Trophoblast cell (in vitro differentiated cells and primary cell): Measurements from ENCODE around the gene CBFA2T3.
"Not testable (repeated sequence)": the region's sequence is repeated elsewhere in the genome, so short reads cannot be mapped to it uniquely, and the experiment has no call there.

ENCODE experiments used
- DNase-seq, 2 donors: peaks; one replicate each; pipeline ENCODE4 v3.0.0-alpha.2; 2016
- H2AFZ ChIP-seq: 2 replicates; pipeline ENCODE4 v1.6.1; 2013; ENCODE audit warnings: low read length, moderate library complexity, mild to moderate bottlenecking; ENCODE audit not compliant: insufficient read depth, poor library complexity
- H2AK5ac ChIP-seq: 2 replicates; pipeline ENCODE4 v1.6.1; 2013; ENCODE audit warnings: mild to moderate bottlenecking, low read length
- H2BK120ac ChIP-seq: 2 replicates; pipeline ENCODE4 v1.6.1; 2013; ENCODE audit warnings: low read length, mild to moderate bottlenecking, moderate library complexity; ENCODE audit not compliant: insufficient read depth, poor library complexity
- H2BK12ac ChIP-seq: 2 replicates; pipeline ENCODE4 v1.6.1; 2013; ENCODE audit warnings: mild to moderate bottlenecking, low read length, moderate library complexity
- H2BK5ac ChIP-seq: 2 replicates; pipeline ENCODE4 v1.6.1; 2013; ENCODE audit warnings: low read length, low read depth, moderate library complexity, mild to moderate bottlenecking; ENCODE audit not compliant: poor library complexity
- H3K14ac ChIP-seq: 2 replicates; pipeline ENCODE4 v1.6.1; 2013; ENCODE audit warnings: mild to moderate bottlenecking, low read length
- H3K18ac ChIP-seq: 2 replicates; pipeline ENCODE4 v1.6.1; 2013; ENCODE audit warnings: mild to moderate bottlenecking, low read length
- H3K23ac ChIP-seq: 2 replicates; pipeline ENCODE4 v1.6.1; 2013; ENCODE audit warnings: low read length
- H3K27ac ChIP-seq: 2 replicates; pipeline ENCODE4 v1.5.1; 2013; ENCODE audit warnings: low read depth, mild to moderate bottlenecking, inconsistent platforms, low read length, moderate library complexity
- H3K27me3 ChIP-seq: 2 replicates; pipeline ENCODE4 v1.6.1; 2013; ENCODE audit warnings: inconsistent platforms, mild to moderate bottlenecking, low read length, moderate library complexity; ENCODE audit not compliant: insufficient read depth
- H3K36me3 ChIP-seq, 2 experiments: 1 replicate in 1 of 2; 2 replicates in 1 of 2; pipeline ENCODE4 v1.6.1; 2013; ENCODE audit warnings: low read length in 2 of 2, mild to moderate bottlenecking in 2 of 2, moderate library complexity in 1 of 2; ENCODE audit not compliant: insufficient read depth in 2 of 2, control insufficient read depth in 1 of 2
- H3K4ac ChIP-seq: 2 replicates; pipeline ENCODE4 v1.6.1; 2013; ENCODE audit warnings: low read depth, mild to moderate bottlenecking, low read length, moderate library complexity
- H3K4me1 ChIP-seq, 2 experiments: 1 replicate in 1 of 2; 2 replicates in 1 of 2; pipeline ENCODE4 v1.6.1; 2013; ENCODE audit warnings: low read length in 2 of 2, mild to moderate bottlenecking in 2 of 2, moderate library complexity in 1 of 2; ENCODE audit not compliant: insufficient read depth in 2 of 2, control insufficient read depth in 1 of 2
- H3K4me2 ChIP-seq: 2 replicates; pipeline ENCODE4 v1.6.1; 2013; ENCODE audit warnings: inconsistent platforms, mild to moderate bottlenecking, low read length, moderate library complexity
- H3K4me3 ChIP-seq: 2 replicates; pipeline ENCODE4 v1.5.1; 2013; ENCODE audit warnings: mild to moderate bottlenecking, low read depth, low read length, inconsistent platforms
- H3K79me1 ChIP-seq: one replicate; pipeline ENCODE4 v1.6.1; 2013; ENCODE audit warnings: low read length
- H3K79me2 ChIP-seq: 2 replicates; pipeline ENCODE4 v1.6.1; 2013; ENCODE audit warnings: low read length, mild to moderate bottlenecking; ENCODE audit not compliant: control insufficient read depth, insufficient read depth, poor library complexity
- H3K9ac ChIP-seq: 2 replicates; pipeline ENCODE4 v1.6.1; 2013; ENCODE audit warnings: mild to moderate bottlenecking, low read length
- H3K9me3 ChIP-seq: 2 replicates; pipeline ENCODE4 v1.6.1; 2013; ENCODE audit warnings: low read depth, mild to moderate bottlenecking, control low read depth, inconsistent platforms, low read length; ENCODE audit not compliant: insufficient read depth
- H4K12ac ChIP-seq: 2 replicates; pipeline ENCODE4 v1.6.1; 2013; ENCODE audit warnings: low read depth, mild to moderate bottlenecking, low read length, moderate library complexity
- H4K8ac ChIP-seq: 2 replicates; pipeline ENCODE4 v1.6.1; 2013; ENCODE audit warnings: low read depth, mild to moderate bottlenecking, low read length, moderate library complexity
- H4K91ac ChIP-seq: one replicate; pipeline ENCODE4 v1.6.1; 2013; ENCODE audit warnings: low read depth, mild to moderate bottlenecking, low read length, moderate library complexity
- WGBS: extraction: QIAGEN DNeasy Blood & Tissue Kit; methylation state at CpG from one replicate; pipeline ENCODE4 v1.1.7; 2013; ENCODE audit warnings: missing lambda C conversion rate; ENCODE audit not compliant: insufficient read length, insufficient coverage; ENCODE audit errors: extremely low coverage; 5-methylcytosine and 5-hydroxymethylcytosine counted together

The CBFA2T3 gene

DNA sequence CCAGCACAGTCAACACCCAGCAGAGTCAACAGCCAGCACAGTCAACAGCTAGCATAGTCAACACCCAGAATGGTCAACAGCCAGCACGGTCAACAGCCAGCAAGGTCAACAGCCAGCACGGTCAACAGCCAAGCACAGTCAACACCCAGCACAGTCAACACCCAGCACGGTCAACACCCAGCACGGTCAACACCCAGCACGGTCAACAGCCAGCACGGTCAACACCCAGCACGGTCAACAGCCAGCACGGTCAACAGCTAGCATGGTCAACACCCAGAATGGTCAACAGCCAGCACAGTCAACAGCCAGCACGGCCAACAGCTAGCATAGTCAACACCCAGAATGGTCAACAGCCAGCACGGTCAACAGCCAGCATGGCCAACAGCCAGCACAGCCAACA, 39.6 kb upstream of the CBFA2T3 start:
- not testable (repeated sequence) for H3K36me3 ChIP-seq, H2AK5ac ChIP-seq, H3K9me3 ChIP-seq, H4K12ac ChIP-seq, H3K79me2 ChIP-seq, H2BK5ac ChIP-seq, H3K4me1 ChIP-seq, H3K18ac ChIP-seq, H4K8ac ChIP-seq, H3K27me3 ChIP-seq, H4K91ac ChIP-seq, H3K4me3 ChIP-seq, H3K4me2 ChIP-seq, H2BK120ac ChIP-seq, H2AFZ ChIP-seq, H2BK12ac ChIP-seq, H3K14ac ChIP-seq, H3K9ac ChIP-seq, H3K79me1 ChIP-seq, DNase-seq, H3K4ac ChIP-seq, H3K23ac ChIP-seq, H3K27ac ChIP-seq
- WGBS: no CpG with 5 or more reads among the region's 10 CpGs

DNA sequence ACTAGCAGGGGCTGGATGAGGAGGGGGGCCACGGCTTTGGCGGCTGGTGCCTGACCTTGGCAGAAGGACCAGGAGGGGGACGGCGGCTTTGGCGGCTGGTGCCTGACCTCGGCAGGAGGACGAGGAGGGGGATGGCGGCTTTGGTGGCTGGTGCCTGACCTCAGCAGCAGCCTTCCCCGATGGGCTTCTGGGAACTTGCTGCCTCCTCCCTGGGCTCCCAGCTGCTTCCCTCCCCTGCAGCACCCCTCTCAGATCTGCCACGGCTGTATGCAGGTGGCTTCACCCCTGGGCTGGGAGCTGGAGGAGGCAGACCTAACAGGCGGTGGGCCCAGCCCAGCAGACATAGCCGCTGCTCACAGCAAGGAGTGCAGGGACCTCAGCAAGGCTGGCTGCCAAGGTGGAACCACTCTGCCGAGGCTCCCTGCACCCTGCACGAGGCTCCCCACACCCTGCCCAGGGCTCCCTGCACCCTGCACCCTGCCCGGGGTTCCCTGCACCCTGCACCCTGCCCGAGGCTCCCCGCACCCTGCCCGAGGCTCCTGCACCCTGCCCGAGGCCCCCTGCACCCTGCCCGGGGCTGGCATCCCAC, 38.4 kb upstream of the CBFA2T3 start:
- Histone ChIP-seq H4K12ac (no peak overlapping the region), H3K4me1 (no peaks in the 10 kb centered on the region), H3K36me3 (no peaks in the 10 kb centered on the region), H3K14ac (no peak overlapping the region), H3K27me3 (no peaks in the 10 kb centered on the region), H3K23ac (no peak overlapping the region), H3K9me3 (peaks cover 10% of the 10 kb centered on the region), H2BK120ac (no peak overlapping the region), H3K4me2 (no peak overlapping the region), H2BK12ac (no peak overlapping the region), H4K8ac (no peak overlapping the region), H3K27ac (no peak overlapping the region), H2AFZ (no peak overlapping the region), H2BK5ac (no peak overlapping the region), H3K9ac (no peak overlapping the region), H3K18ac (no peak overlapping the region), H3K79me2 (no peaks in the 10 kb centered on the region), H3K4ac (no peak overlapping the region), H3K79me1 (no peaks in the 10 kb centered on the region), H4K91ac (no peak overlapping the region), H2AK5ac (no peak overlapping the region), H3K4me3 (no peak overlapping the region)
- DNase-seq: no peak
- no CpG with 5 or more reads among the region's 20 CpGs for WGBS

- Histone ChIP-seq H3K9ac (no peak overlapping the region), H2AK5ac (no peak overlapping the region), H2AFZ (no peak overlapping the region), H3K4me3 (no peak overlapping the region), H3K79me2 (no peaks in the 10 kb centered on the region), H3K4ac (no peak overlapping the region), H2BK5ac (no peak overlapping the region), H3K4me1 (no peaks in the 10 kb centered on the region), H3K23ac (no peak overlapping the region), H4K12ac (no peak overlapping the region), H3K4me2 (no peak overlapping the region), H3K18ac (no peak overlapping the region), H3K27ac (no peak overlapping the region), H3K27me3 (no peaks in the 10 kb centered on the region), H3K79me1 (no peaks in the 10 kb centered on the region), H2BK120ac (no peak overlapping the region), H3K14ac (no peak overlapping the region), H4K91ac (no peak overlapping the region), H2BK12ac (no peak overlapping the region), H3K9me3 (peaks cover 14% of the 10 kb centered on the region), H3K36me3 (no peaks in the 10 kb centered on the region), H4K8ac (no peak overlapping the region)
- no CpG with 5 or more reads among the region's 19 CpGs for WGBS
- no peak for DNase-seq
Measured at GRCh38 chr16:89014403-89015230, 37.6 kb upstream of the CBFA2T3 start.

GRCh38 chr16:89013692-89014402, 36.8 kb upstream of the CBFA2T3 start:
- H2BK5ac ChIP-seq: no peak overlapping the region
- no peaks in the 10 kb centered on the region for H3K27me3 ChIP-seq
- H3K36me3 ChIP-seq: no peaks in the 10 kb centered on the region
- no peaks in the 10 kb centered on the region for H3K79me1 ChIP-seq
- no peak overlapping the region for H3K9ac ChIP-seq
- no peak overlapping the region for H4K12ac ChIP-seq
- no peak overlapping the region for H3K4me3 ChIP-seq
- H3K27ac ChIP-seq: no peak overlapping the region
- no peak overlapping the region for H2BK12ac ChIP-seq
- H2AK5ac ChIP-seq: no peak overlapping the region
- H3K4me1 ChIP-seq: no peaks in the 10 kb centered on the region
- H3K9me3 ChIP-seq: peaks cover 14% of the 10 kb centered on the region
- H3K18ac ChIP-seq: no peak overlapping the region
- no peak overlapping the region for H3K23ac ChIP-seq
- H3K14ac ChIP-seq: no peak overlapping the region
- DNase-seq: no peak
- H2BK120ac ChIP-seq: no peak overlapping the region
- WGBS: no CpG with 5 or more reads among the region's 25 CpGs
- H4K8ac ChIP-seq: no peak overlapping the region
- H3K4me2 ChIP-seq: no peak overlapping the region
- no peak overlapping the region for H3K4ac ChIP-seq
- no peak overlapping the region for H4K91ac ChIP-seq
- H2AFZ ChIP-seq: no peak overlapping the region
- no peaks in the 10 kb centered on the region for H3K79me2 ChIP-seq
